ENCODE data around the gene PAK3. TPM values are rescaled to one million over a fixed set of nuclear protein-coding genes. Genes with fewer than 3 reads are reported as not detected.

PAK3 gene
- 10 to 100 TPM in 1 of 2 donors, 1 to 10 TPM in 1; 6.7 to 12.5 TPM for total RNA-seq

- H3K4me1 ChIP-seq (replicated peaks) = no peaks in the 10 kb centered on the region
- peak within 1 kb of the TSS; percentile 27 to 34 for H3K4me3 ChIP-seq
- no peak for DNase-seq (ENCODE audit: low spot score)
- TF ChIP-seq CTCF (IDR thresholded peaks at IDR 0.05) = no peak
- TF ChIP-seq POLR2A (IDR thresholded peaks at IDR 0.05) = no peak
- no peaks in the 10 kb centered on the region for H3K9me3 ChIP-seq
- 0% methylated on average over 5 of the region's 51 CpGs for WGBS
- peak within 1 kb of the TSS in 1 of 2 donors; percentile 54 for H3K27ac ChIP-seq
- H3K27me3 ChIP-seq (replicated peaks; ENCODE audit: insufficient read depth) = no peaks in the 10 kb centered on the region
- intact Hi-C loops (cut with DNase I) = loop anchor here (5.0 to 10.0 kb wide), 3 partner anchors 151 to 641 kb away; no protein-coding TSS in a partner anchor
- H3K36me3 ChIP-seq = no peaks in the 10 kb centered on the region
Measured at GRCh38 chrX:111095974-111096895, at the start of gene PAK3. TSS of gene PAK3 (plus strand) at chrX:111096191. CDS start at chrX:111123104, 26,913 bp downstream.

DNA sequence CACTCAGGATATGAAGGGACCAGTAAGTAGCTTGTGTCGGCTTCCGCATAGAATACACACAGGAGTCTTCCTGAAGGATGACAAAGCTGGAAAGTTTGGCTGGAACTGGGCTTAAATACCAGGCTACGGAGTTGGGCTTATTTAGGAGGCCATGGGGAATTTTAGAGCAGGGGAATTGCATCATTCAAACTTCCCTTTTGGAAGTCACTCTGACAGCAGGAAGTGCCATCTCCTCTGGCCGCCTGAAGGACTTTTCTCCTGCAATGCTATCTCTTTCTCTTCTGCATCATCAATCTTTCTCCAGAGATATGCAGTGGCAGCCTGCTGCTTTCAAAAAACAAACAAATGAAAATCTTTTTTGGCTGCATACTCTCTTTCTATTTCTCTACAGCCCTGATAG, 48.4 kb upstream of the PAK3 start:
- no peak overlapping the region for H3K4me3 ChIP-seq
- H3K9me3 ChIP-seq = no peaks in the 10 kb centered on the region
- no peak for DNase-seq (ENCODE audit: low spot score)
- H3K27me3 ChIP-seq (replicated peaks; ENCODE audit: insufficient read depth) = no peaks in the 10 kb centered on the region
- WGBS = 63% methylated on average over 4 of the region's 4 CpGs
- no peaks in the 10 kb centered on the region for H3K4me1 ChIP-seq (replicated peaks)
- no peaks in the 10 kb centered on the region for H3K36me3 ChIP-seq
- TF ChIP-seq CTCF (IDR thresholded peaks at IDR 0.05) (no peak), POLR2A (IDR thresholded peaks at IDR 0.05) (no peak), POLR2AphosphoS5 (IDR thresholded peaks at IDR 0.05) (no peak)
- intact Hi-C loops (cut with DNase I) = no loop called here
- no peak overlapping the region for H3K27ac ChIP-seq

GRCh38 chrX:111052478-111052877, 43.5 kb upstream of the PAK3 start:
- DNase-seq (ENCODE audit: low spot score) = no peak
- Histone ChIP-seq H3K4me3 (no peak overlapping the region), H3K36me3 (no peaks in the 10 kb centered on the region), H3K9me3 (no peaks in the 10 kb centered on the region), H3K27me3 (replicated peaks; ENCODE audit: insufficient read depth) (no peaks in the 10 kb centered on the region), H3K27ac (no peak overlapping the region), H3K4me1 (replicated peaks) (no peaks in the 10 kb centered on the region)
- TF ChIP-seq CTCF (IDR thresholded peaks at IDR 0.05) = no peak
- TF ChIP-seq POLR2AphosphoS5 (IDR thresholded peaks at IDR 0.05) = no peak
- no peak for TF ChIP-seq POLR2A (IDR thresholded peaks at IDR 0.05)
- intact Hi-C loops (cut with DNase I) = no loop called here

DNA sequence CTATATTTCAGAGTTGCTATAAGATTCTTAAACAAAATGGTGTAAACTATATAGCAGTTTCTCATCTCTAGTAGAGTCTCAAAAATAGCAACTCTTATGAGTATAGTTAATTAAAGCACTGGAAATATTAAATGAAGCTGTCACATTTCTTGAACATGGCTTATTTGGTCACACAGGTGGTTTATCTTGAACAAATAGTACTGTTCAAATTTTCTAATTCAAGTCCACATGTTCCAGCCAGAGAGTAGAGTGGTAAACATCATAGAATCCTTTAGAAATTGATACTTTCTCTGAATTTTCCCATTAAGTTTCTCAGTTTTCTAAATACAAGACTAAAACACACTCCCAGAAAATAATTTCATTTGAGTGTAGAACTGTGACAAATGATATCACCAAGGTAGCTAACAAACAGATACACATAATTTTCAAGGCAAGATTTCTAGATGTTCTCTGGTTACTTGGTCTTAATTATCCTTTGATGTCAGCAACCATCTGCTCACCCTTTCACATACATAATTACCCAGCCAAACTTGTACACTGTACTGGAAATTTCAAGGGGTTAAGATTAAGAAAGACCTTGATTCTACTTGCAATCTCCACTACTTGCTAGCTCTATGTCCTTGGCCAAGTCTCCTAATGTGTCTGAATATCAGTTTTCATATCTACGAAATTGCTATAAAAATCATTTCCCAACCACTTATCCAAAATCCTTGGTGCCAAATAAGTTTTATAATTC, 24.3 kb upstream of the PAK3 start:
- no peaks in the 10 kb centered on the region for H3K27me3 ChIP-seq (replicated peaks; ENCODE audit: insufficient read depth)

More for the DNA sequence above, 24.3 kb upstream of the PAK3 start:
- no peak for DNase-seq (ENCODE audit: low spot score)
- Histone ChIP-seq H3K36me3 (no peaks in the 10 kb centered on the region), H3K4me1 (replicated peaks) (no peaks in the 10 kb centered on the region), H3K9me3 (no peaks in the 10 kb centered on the region), H3K4me3 (no peak overlapping the region), H3K27ac (no peak overlapping the region)
- WGBS = 53% methylated on average over 1 of the region's 1 CpG
- TF ChIP-seq POLR2AphosphoS5 (IDR thresholded peaks at IDR 0.05) = no peak
- TF ChIP-seq POLR2A (IDR thresholded peaks at IDR 0.05) = no peak
- TF ChIP-seq CTCF (IDR thresholded peaks at IDR 0.05) = no peak
- intact Hi-C loops (cut with DNase I) = no loop called here
